Heart right ventricle (tissue), 16 donors: ENCODE data around the gene TRAP1. TPM values are rescaled to one million over a fixed set of nuclear protein-coding genes. Genes with fewer than 3 reads are reported as not detected.

ENCODE experiments used
- ATAC-seq, 8 donors: fragments of 200-7000 bp; cut with Tn5 transposase; one replicate each; pipeline ENCODE4 v1.9.1; 2020; ENCODE audit warnings: mild to moderate bottlenecking in 8 of 8, moderate library complexity in 8 of 8, moderate number of reproducible peaks in 1 of 8
- DNase-seq, 2 donors: peaks; one replicate each; pipeline ENCODE4 v3.0.0-alpha.2; 2020
- H3K27ac ChIP-seq, 10 donors: fragments of 200-600 bp; sonication (generic) in 2 of 10; one replicate each; pipeline versions ENCODE4 v1.5.0 to v1.8.0; 2020 to 2022; ENCODE audit warnings: mild to moderate bottlenecking in 3 of 10
- H3K27me3 ChIP-seq, 7 donors: fragments of 200-600 bp; one replicate each; pipeline ENCODE4 v1.8.0; 2021 to 2022; ENCODE audit warnings: mild to moderate bottlenecking in 2 of 7
- H3K36me3 ChIP-seq, 9 donors: fragments of 200-600 bp; sonication (generic) in 1 of 9; one replicate each; pipeline versions ENCODE4 v1.5.0 to v1.8.0; 2020 to 2022; ENCODE audit warnings: mild to moderate bottlenecking in 2 of 9
- H3K4me1 ChIP-seq, 9 donors: fragments of 200-600 bp; sonication (generic) in 1 of 9; one replicate each; pipeline versions ENCODE4 v1.5.0 to v1.8.0; 2020 to 2022; ENCODE audit warnings: mild to moderate bottlenecking in 4 of 9
- H3K4me3 ChIP-seq, 10 donors: fragments of 200-600 bp; sonication (generic) in 2 of 10; one replicate each; pipeline versions ENCODE4 v1.5.0 to v1.8.0; 2020 to 2022; ENCODE audit warnings: mild to moderate bottlenecking in 7 of 10, moderate library complexity in 2 of 10
- H3K9me3 ChIP-seq, 11 donors: fragments of 200-600 bp in 10 of 11; sonication (generic) in 2 of 11; one replicate each; pipeline versions ENCODE4 v1.5.0 to v1.8.0; 2013 to 2022; ENCODE audit warnings: mild to moderate bottlenecking in 2 of 11, control low read depth in 1 of 11, moderate library complexity in 1 of 11
- CTCF ChIP-seq, 9 donors: fragments of 200-600 bp; sonication (generic) in 2 of 9; IDR thresholded peaks; one replicate each; pipeline versions ENCODE4 v1.5.0 to v1.8.0; 2021 to 2022; ENCODE audit warnings: antibody characterized with exemption in 9 of 9, mild to moderate bottlenecking in 5 of 9, moderate library complexity in 1 of 9
- WGBS, 2 donors: extraction: QIAGEN DNeasy Blood & Tissue Kit; methylation state at CpG; one replicate each; pipeline ENCODE4 v1.1.7; 2013; ENCODE audit warnings: inconsistent platforms in 1 of 2; 5-methylcytosine and 5-hydroxymethylcytosine counted together
- intact Hi-C, 10 donors: fragments of 100-400 bp; cut with DNase I; formaldehyde crosslinking; loops; one replicate each; pipeline versions ENCODE4 v1.11.1 to v1.14.2; 2022
- long read RNA-seq, 3 donors: library from polyadenylated mRNA; unstranded; transcript quantifications; one replicate each; pipeline ENCODE4 v2.0.0, GENCODE V29; 2020 to 2021
- polyA plus RNA-seq, 2 donors: library from polyadenylated mRNA; stranded (reverse); fragments of 200-250 nt; gene quantifications; one replicate each; pipeline ENCODE4 v1.2.3, GENCODE V29; 2013
- total RNA-seq, 10 donors: library from RNA; stranded (reverse); fragmentation: NEBNext Ultra II Directional in 3 of 10; extraction: Animal tissue kit (Norgen Biotek cat#: 25700) in 3 of 10; gene quantifications; one replicate each; pipeline versions ENCODE4 v1.2.1 to v1.2.4, GENCODE V29; 2021 to 2023
- donor health status: Arrhythmogenic right ventricular cardiomyopathy.
- donor health status: ischemic (EF 13 %, LVEDD 7.1; RV severe dilation, severe dysfunction).
- donor health status: healthy with polysubstance abuse.
- donor health status: DM: no; HTN: yes; CAD: no.
- donor health status: DM: no; HTN: no; CAD: no.
- donor health status: ischemic (EF 25% LVEDD 6.9; RV normal size, moderate dysfunction).
- donor health status: ischemic (EF 25% LVEDD 5.7; RV mildly dilated, moderate dysfunction).
- donor health status: healthy.
- donor health status: DM: yes; HTN: yes; CAD: no.
- donor health status: Ischemic cardiomyopathy.
- donor health status: ischemic (EF 35%, LVEDD 5.7; RV mildly dilated, moderate dysfunction).
- donor health status: nonischemic (EF 11% LVEDD 7.7; RV severe dilation, severe dysfunction).
- donor health status: DM: yes; HTN: yes; CAD: no.
- donor health status: PGD.
- donor health status: ischemic (EF 29% LVEDD 5.4; RV normal size, mild dysfunction).
- donor health status: nonischemic (EF 23%, LVEDD 6.1; RV moderate dilation, normal function).

TRAP1 gene
- 100 to 1,000 TPM in 9 of 10 donors, 10 to 100 TPM in 1; 89.3 to 148 (median 128) TPM for total RNA-seq
- 100 to 1,000 TPM in 1 of 2 donors, 10 to 100 TPM in 1; 57.3 to 108 TPM for polyA plus RNA-seq
- long read RNA-seq, donor 1, transcript TRAP1-201 (18 exons, 2,296 nt): major isoform, 264 of 305 reads
- long read RNA-seq, donor 1, transcript TRAP1-212 (13 exons, 2,309 nt): minor isoform, 6 of 305 reads
- long read RNA-seq, donor 1, partial matches to known transcripts: 23 of 305 reads
- long read RNA-seq, donor 1, other reads (novel, unspliced or antisense): 11 of 305 reads
- long read RNA-seq, donor 2, transcript TRAP1-201 (18 exons, 2,296 nt): major isoform, 330 of 375 reads
- long read RNA-seq, donor 2, transcript TRAP1-212 (13 exons, 2,309 nt): minor isoform, 5 of 375 reads
- long read RNA-seq, donor 2, partial matches to known transcripts: 34 of 375 reads
- long read RNA-seq, donor 2, other reads (novel, unspliced or antisense): 6 of 375 reads
- long read RNA-seq, donor 3, transcript TRAP1-201 (18 exons, 2,296 nt): major isoform, 1,074 of 1,195 reads
- long read RNA-seq, donor 3, transcript TRAP1-212 (13 exons, 2,309 nt): minor isoform, 13 of 1,195 reads
- long read RNA-seq, donor 3, partial matches to known transcripts: 81 of 1,195 reads
- long read RNA-seq, donor 3, other reads (novel, unspliced or antisense): 26 of 1,195 reads

DNA sequence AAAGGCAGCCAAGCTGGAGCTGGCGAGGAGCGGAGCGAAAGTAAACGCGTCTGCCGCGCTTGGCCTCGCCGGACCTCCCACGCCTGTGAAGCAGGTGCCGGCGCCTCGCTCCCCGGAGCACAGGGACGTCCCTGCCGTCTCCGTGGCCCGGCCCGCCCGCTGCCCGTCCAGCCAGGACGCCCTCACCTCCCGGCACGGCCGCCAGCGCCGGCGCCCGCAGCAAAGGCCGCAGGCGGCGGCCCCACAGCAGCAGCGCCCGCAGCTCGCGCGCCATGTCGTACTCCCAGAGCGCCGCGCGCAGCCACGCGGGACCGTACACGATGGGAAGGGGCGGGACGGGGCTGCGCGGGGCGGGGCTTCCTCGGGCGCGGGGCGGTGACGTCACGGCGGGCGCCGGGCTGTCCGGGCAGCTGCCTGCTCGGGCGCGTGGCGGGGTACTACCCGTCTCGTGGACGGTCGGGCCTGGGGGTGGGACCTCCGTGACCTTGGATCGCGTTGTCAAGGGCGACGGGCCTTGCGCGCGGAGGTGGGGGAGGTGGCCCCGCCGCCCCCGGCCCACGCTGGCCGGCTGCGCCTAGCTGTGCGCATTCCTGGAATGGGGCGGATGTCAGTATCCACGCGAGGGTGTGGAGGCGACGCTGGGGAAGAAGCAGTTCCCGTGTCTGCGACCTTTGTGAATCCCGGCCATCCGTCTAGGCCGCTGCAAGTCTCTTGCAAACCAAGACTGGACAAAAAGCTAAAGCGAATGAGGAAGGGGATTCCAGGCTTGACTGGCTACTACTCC is at the start of gene TRAP1:
TRAP1 (minus strand) TSS at position 290 of the 784 bp plus-strand sequence; CDS start at position 274, 16 bp downstream.
- intact Hi-C loops: no loop called here
- ATAC-seq (peak; percentile 95 to 99 (median 97)), DNase-seq (peak; percentile 89 to 94)
- 0 to 1% methylated on average over 95 of the region's 95 CpGs for WGBS, 2 donors
- Histone ChIP-seq H3K36me3 (peaks cover 0 to 16% (median 0%) of the 10 kb centered on the region in 9 donors), H3K27me3 (no peaks in the 10 kb centered on the region), H3K4me3 (peak within 1 kb of the TSS; percentile 66 to 100 (median 96)), H3K9me3 (no peaks in the 10 kb centered on the region), H3K4me1 (peaks cover 6 to 19% (median 15%) of the 10 kb centered on the region in 9 donors), H3K27ac (peak within 1 kb of the TSS; percentile 84 to 97 (median 94))
- TF ChIP-seq CTCF (IDR thresholded peaks at IDR 0.05): no peak

- no peak overlapping the region for H3K4me3 ChIP-seq
- WGBS, 2 donors: 97% methylated on average over 3 of the region's 3 CpGs
- H3K9me3 ChIP-seq: no peaks in the 10 kb centered on the region
- peaks cover 8 to 100% (median 65%) of the 10 kb centered on the region in 9 donors for H3K36me3 ChIP-seq
- TF ChIP-seq CTCF (IDR thresholded peaks at IDR 0.05): no peak
- intact Hi-C loops: loop anchor here in 2 of 10 donors (5.0 kb wide), 1 partner anchor 111 kb away; no protein-coding TSS in a partner anchor
- ATAC-seq: no peak
- DNase-seq: no peak
- H3K4me1 ChIP-seq: peaks cover 0 to 4% (median 0%) of the 10 kb centered on the region in 9 donors
- H3K27ac ChIP-seq: no peak overlapping the region
- H3K27me3 ChIP-seq: no peaks in the 10 kb centered on the region
Observed at GRCh38 chr16:3766177-3766576, 48.9 kb upstream of the TRAP1 start.

DNA sequence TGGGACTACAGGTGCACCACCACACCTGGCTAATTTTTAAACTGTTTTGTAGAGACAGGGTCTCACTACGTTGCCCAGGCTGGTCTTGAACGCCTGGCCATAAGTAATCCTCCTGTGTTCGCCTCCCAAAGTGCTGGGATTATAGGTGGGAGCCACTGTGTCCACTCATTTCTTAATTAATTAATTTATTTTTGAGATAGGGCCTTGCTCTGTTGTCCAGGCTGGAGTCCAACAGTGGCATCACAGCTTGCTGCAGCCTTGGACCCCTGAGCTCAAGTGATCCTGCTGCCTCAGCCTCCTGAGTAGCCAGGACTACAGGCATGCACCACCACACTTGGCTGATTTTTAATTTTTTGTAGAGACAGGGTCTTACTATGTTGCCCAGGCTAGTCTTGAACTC is 47.1 kb upstream of the TRAP1 start:
- Histone ChIP-seq H3K27me3 (no peaks in the 10 kb centered on the region), H3K36me3 (peaks cover 8 to 100% (median 48%) of the 10 kb centered on the region in 9 donors), H3K27ac (no peak overlapping the region), H3K4me1 (peaks cover 0 to 4% (median 0%) of the 10 kb centered on the region in 9 donors), H3K4me3 (no peak overlapping the region), H3K9me3 (no peaks in the 10 kb centered on the region)
- no peak for TF ChIP-seq CTCF (IDR thresholded peaks at IDR 0.05)
- DNase-seq (no peak), ATAC-seq (no peak)
- intact Hi-C loops: no loop called here
- WGBS, 2 donors: 97 to 98% methylated on average over 3 of the region's 3 CpGs
